GM19463 (cell line): ENCODE measurements around the gene ACTG1.

Experiments
- ATAC-seq: cut with Tn5 transposase; IDR thresholded peaks from one replicate; pipeline ENCODE4 v1.9.1; 2021; ENCODE audit warnings: mild to moderate bottlenecking, moderate library complexity; ENCODE audit not compliant: unreplicated experiment

The ACTG1 gene

DNA sequence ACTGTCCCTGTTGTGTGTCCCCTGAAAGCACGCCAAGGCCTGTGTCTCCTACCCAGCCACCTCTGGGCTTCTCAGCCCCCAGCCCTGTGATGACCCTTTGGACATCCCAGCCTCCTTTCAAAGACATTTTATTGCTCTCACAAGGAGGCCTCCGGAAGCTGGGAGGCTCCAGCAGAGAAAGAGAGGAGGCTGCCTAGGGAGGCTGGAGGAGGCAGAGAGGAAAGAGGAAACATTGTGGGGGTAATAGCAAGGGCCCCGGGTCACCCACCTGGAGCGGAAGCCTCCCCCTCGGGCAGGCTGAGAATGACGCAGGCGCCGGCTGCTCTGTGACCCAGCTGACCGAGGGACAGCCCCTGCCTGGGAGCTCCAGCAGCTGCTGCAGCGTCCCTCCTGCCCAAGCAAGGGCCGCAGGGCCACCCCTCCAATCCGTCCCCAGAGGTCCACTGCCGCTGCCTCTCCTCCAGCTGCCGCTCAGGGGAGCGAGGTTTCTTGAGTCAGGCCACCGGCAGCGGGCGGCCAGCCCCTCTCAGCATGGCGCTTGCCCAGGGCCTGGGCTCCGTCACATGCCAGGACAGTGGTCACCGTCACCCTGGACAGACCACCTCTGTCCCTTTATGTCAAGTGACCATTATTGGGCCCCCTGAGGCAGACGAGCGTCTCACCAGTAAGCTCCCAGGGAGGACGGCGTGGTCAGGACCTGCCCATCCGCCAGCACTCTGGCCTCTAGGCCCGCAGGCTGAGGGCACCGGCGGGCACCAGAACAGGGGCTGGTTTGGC is 29.3 kb downstream of the ACTG1 start:
- ATAC-seq: no peak

DNA sequence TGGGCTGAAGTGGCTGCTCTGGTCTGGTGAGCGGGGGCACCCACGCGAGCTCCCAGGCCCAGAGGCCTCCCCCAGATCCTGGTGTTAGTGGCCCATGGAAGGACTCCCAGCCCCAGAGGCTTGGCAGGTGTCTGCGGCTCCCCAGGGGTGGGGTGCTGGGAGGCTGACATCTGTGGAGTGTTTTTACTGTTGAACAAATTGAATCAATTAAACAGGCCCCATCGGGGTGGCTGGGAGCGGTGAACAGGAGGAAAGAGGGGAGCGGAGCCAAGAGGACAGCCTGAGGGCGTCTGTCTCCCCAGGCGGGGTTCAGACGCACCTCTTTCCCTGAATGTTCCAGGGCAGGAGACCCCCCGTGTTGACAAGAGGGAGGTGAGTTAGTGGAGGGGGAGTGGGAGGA is 29.9 kb downstream of the ACTG1 start:
- ATAC-seq: no peak

DNA sequence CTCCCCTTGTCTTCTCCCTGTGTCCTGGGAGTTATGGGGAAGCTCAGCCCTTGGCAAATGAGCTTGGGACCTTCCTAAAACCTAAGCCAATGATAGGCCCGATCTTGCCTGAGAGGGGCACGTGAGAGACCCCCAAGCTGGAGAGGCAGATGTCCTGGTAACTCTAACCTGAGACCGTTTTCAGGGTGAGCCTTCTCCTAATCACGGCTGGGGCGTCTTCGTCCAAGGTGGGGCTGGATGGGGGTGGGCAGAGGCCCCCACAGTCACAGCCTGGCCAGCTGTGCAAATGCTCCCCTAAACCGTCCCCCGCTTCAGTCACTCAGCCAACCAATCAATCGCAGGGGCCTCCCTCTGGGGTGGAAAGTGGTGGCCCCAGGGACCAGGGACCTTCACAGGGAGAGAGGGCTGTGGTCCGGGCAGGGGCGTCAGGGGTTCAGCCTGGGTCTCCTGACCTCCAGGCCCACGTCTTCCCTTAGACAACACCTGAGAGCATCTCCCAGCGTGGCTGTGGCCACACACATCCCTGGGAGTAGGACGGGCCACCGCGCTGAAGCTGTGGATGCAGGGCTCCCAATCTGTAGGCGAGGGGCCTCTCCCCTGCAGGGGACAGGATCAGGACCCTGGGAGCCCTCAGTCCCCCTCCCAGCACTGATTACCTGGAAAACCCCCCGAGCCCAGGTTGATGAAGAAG is 30.6 kb downstream of the ACTG1 start:
- ATAC-seq: no peak

DNA sequence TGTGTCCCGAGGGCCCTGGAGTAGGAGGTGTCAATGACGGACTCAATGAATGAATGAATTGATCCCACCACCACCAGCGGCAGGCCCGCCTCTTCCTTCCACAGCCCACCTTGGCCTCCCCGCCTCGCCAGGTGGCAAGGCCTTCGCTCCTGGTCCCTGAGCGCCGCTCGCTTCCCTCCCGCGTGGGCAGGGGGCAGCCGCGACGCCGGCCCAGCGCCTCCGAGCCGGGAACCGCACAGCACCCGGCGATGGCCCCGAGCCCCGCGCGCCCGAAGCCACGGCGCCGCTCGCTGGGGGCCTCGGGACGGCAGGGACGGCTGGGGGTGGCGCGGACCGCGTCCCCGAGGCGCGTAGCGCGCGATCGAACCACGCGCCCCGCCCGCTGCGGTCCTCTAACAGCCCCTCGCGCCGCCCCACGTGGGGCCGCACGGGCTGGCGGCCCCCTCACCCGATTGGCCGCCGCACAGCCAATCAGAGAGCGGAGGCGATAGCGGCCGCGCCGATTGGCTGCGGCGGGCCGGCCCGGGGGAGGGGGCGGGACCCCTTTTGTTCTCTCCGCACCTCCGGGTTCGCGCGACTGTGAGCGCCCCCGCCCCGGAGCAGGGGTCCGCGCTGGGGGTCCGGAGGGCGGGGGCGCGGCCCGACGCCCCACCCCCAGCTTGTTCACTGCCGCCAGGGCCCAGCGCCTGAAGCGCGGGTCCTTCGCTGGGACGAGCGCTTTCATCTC is 31.4 kb downstream of the ACTG1 start:
- ATAC-seq: no peak

DNA sequence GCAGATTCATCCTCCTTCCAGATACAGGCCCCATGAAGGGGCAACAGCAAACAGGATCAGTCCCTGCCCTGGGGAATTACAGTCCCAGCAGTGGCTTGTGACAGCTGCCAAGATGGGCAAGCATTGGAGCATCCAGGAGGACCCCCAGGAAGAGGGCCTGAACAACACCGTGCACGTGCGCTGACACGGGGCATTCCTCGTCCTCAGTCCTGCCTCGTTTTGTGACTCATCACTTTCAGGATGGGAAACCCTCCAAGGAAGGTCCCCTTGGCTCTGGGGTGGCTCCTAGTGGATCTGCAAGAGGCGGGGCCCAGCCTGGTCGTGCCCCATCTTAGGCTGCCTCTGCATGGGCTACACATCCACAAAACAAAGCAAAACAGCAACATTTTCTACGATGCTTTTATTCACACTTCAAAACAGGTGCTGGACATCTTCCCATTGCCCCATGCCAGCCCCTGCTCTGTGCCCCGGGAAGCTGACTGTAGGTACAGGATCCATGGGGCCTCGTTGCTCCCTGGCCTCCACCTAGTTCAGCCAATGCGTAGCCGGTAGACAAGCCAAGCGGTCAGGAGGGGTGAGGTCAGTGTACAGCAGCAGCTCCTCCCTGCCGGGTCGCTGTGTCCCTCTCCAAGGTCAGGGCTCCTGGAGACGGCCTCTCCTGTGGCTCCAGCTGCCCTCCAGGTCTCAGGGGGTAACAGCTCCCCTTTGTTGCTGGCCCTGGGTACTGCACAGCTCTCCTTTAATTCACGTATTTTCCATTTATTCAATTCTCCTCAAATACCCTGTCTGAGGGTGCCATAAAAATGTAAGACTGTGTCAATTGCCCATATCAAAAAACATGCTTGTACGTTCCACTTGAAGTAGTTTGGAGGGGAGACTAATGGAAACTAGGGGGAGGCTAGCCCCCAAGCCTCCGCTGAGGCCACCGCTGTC is 32.2 kb downstream of the ACTG1 start:
- ATAC-seq: no peak

DNA sequence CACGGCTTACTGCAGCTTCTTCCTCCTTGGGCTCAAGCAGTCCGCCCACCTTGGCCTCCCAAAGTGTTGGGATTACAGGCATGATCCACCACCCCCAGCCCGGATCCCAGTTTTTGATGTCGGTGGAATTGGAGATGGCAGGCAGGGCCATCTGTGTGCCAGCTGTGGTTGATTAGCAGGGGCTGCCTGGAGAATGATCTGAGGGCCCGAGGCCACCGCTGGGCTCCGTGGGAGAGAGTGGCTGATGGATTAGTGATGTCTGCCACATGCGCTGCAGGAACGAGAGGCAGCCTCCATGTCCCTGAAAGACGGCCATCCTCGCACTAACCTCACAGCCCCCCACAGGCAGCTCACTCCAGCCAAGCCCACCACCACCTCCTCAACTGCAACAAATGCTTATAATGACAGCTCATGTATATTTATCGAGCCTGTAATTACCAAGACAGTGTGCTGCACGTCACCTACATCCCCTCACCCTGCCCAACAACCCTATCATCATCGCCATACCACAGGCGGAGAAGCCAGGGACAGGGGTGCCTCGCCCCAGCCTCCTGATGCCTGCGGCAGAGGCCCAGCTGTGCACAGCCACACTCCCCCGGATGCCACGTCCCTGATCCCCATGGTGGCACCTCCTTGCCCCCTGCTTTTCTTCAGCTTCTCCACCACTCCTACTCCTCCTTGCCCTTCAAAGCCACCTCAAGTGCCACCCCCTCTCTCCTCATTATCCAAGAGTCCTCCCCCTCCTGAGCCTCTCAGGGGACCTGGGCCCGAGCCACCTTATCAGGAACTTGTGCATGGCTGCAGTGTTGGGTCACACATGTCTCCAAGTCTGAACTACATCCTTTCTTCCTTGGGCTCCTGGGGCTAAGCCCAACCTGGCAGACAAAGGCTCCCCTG is 33.2 kb downstream of the ACTG1 start:
- ATAC-seq: no peak

DNA sequence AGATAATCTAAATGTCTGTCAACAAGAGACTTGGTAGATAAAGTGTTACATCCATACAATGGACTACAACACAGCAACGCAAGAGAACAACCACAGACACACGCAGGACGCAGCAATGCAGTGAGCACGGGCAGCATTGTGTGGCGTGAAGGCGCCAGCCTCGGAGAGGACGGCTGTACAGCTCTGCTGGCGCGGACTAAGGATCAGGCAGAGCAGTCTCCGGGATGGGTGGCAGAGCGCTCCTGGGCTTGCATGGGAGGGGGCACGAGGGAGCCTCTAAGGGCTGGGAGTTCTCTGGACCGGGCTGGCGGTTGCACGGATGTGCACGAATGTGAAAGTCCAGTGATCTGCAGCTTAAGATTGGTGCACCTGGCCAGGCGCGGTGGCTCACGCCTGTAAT is 34.5 kb downstream of the ACTG1 start:
- no peak for ATAC-seq

DNA sequence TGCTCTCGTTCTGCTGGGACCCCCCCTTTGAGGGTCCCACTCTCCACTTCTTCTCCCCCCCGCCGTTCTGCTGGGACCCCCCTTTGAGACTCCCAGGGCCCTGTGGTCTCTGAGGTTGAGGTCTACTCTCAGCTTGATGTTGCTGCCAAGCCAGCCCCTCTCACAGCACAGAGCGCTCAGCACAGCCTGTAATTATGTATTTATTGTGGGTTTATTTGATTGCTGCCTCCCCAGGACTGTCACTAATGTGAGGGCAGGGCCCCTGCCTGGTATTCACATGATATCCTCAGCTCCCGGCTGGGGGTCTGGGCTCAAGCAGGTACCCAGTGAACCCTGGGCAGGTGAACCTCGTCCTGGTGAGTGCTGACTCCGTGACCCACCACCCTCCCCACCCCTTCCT is 35.4 kb downstream of the ACTG1 start:
- ATAC-seq: no peak

DNA sequence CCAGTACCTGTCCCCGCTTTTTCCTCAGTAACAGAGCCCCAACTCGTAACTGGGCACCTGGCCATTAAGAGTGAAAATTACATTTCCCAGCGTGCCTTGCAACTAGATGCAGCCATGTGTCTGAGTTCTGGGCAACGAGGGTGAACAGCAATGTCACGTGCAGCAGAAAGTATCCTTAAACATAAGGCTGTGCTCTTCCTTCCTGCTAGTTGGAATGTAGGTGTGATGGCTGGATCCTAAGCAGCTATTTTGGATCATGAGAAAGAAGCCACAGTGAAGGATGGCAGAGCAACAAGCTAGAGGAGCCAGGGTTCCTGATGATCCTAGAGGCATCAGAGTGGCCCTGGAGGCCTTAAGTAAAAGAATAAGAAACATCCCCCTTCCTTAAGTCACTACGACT is 36.0 kb downstream of the ACTG1 start:
- no peak for ATAC-seq

DNA sequence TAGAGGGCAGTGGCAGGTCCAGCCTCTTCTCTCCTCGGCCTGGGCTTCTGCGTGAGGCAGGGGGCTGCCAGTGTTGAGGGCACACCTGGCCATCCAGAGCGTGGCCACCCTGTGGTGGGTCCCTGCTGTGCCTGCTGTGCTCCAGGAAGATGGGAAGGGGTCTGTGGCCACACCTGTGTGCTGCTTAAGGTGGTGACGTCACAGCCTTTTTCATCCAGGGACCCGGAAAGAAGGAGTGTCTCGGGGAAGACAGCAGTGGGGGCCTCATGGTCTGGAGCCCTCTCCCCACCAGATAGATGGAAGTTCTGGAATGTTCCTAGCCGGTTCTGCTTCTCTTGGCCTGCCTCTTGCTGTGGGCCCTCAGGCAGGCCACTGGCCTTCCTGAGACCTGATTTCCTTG is 36.5 kb downstream of the ACTG1 start:
- ATAC-seq: no peak

DNA sequence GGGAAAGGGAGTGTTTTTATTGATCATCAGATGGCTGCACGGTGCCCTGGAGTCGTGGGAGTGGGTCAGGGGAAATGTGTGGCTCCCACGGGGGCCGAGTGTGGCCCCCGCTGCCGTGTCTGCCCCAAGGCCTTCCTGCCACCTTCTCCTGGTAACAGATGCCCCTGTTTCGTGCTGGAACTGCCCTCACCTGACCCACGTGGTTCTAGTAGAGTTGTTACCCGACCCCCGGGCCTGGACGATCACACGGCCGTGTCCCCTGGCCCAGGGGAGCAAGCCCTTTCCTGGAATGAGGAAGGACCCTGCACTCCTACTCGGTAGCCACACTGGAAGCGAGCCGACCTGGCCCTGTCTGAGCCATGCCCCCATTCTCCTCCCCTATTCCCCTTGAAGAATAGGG is 37.6 kb downstream of the ACTG1 start:
- no peak for ATAC-seq

DNA sequence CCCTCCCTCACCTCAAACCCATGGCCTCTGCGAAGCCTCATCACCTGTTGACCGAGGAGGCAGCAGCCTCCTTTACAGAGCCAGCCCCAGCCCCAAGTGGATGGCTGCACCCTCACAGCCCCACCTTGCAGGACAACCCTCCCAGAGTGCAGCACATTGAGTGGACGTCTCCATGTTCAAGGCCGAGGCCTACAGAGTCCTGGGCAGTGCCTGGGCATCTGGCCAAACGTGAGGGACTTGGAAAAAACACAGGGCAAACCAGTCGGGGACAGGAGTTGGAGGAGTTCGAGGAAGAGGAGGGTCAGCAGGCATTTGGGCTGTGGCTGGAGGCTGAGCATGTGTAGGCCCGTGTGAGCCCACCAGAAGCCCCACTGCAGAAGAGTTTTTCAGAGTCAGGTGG is 39.6 kb downstream of the ACTG1 start:
- ATAC-seq: no peak

DNA sequence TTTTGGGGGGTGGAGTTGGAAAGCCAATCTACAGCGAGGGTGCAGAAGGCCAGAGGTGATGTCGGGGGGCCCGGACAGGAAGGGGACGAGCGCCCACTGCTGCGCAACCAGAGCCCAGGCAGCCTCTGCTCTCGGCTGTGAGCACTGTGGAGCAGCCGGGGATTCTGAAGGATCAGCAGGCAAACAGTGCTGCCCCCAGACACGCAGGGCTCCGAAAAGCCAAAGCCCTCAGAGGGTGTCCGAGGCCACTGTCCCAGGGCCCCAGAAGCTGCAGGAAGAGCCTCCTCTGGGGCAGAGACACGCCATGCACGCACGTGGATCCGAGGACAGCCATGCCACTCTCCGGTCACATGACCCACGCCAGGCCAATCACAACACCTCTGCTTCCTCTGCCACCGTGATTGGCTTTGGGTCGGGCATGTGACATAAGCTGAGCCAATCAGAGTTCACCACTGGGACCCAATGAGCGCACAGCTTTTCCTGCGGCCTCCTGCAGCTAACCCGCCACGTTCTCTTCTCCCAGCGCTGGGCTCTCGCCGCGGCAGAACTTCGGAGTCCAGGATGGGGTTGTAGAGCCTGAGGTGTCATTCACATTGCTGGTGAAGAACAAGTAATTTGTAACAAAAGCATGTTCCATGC is 40.7 kb downstream of the ACTG1 start:
- ATAC-seq: no peak

DNA sequence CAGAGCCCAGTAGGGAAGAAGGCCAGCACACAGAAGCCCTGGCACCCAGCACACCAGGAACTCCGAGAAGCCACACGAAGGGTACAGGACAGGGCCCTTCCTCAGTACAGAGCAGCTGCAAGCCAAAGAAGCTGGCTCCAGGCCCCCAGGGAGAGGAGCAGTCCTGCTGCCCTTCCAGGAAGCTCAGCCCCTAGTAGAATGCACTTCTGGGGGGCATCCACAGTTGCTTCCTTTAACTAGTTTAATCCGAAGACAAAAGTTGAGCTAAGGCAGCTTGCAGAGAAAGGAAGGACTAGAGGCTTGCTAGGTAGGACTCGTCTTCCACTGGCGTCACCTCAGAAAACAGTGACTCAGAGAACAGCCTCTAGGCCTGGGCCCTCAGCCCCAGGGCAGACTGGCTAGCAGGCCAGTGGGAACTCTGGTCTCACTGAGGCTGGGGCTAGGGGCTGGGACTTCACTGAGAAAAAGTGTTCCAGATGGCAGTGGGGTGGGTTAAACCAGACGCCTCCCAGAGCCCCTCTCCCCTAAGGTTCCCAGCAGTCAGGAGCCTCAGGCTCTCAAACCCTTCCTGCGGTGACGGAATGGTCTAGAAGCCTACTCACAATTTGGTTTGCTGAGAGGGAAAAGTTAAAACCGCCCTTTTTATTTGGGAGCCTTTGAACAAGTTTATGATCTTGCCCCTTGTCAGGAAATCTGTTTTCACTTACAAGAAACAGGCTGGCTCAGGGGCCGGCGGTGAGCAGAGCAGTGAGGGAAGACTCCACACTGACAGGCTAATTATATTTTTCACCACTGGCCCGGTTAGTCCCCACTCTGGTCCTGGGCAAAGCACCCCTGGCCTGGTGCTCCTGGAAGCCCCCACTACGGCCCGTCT is 41.4 kb downstream of the ACTG1 start:
- no peak for ATAC-seq

DNA sequence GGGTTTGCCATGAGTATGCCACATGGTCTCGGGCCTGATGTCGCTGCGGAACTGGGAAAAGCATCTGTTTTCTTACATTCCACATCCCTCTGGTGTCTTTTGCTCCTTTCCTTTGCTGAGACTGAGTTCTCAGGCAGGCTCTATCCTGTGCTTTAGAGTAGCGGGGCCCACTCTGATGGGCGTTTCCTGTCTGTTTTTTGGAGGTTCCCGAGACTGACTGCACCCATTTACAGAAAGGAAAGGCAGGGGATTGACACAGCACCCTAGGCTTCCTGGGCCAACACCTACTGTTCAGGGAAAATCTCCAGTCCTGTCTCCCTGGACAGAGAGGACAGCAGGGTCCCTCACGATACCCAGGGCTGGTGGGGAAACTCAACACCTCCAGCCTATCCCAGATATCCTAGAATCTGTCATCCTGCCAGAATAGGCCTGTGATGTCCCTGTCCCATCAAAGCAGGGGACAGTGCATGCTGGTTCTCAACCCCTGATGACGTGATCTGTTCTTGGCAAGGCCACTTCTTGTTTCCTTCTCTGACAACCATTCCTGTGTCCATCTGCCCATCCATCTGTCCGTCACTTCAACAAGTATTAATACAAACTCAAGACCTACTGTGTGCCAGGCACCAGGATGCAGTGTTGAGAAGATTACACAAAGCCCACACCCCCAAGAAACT is 42.2 kb downstream of the ACTG1 start:
- ATAC-seq: no peak

DNA sequence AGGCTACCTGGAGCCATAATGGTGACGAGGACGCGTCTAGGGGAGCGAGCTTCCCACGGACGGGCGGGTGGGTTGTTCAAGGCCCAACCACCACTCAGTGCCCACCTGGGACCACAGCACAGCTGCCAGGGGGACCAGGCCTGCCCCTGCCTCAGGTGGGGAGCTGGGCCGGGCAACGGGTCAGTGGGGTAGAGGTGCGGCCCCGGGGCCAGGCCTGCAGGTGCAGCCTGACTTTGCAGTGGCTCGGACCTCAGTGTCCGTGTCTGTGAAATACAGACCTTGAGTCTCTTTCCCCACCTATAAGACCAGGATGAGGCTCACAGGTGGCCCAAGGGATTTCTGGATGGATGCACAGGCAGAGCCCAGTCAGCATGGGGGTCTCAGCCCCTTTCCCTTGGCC is 43.3 kb downstream of the ACTG1 start:
- no peak for ATAC-seq

DNA sequence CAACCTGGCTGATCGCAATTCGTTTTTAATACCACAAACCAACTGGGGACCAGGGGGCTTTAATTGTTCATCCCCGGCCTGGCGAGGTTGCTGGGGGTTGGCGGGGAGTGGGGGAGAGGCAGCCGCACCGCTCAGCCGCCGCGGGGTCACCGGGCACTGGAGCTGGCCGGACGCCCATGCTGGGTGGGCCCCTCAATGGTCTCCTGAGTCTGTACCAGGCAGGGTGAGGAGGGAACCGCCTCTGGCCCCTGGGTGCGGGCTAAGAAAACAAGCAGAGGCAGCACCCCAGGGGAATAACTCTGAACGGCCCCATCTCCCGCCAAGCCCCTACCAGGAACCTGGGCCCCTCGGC is 43.9 kb downstream of the ACTG1 start:
- ATAC-seq: no peak
